Measurements from ENCODE around the gene MOSPD2.

MOSPD2 gene

DNA sequence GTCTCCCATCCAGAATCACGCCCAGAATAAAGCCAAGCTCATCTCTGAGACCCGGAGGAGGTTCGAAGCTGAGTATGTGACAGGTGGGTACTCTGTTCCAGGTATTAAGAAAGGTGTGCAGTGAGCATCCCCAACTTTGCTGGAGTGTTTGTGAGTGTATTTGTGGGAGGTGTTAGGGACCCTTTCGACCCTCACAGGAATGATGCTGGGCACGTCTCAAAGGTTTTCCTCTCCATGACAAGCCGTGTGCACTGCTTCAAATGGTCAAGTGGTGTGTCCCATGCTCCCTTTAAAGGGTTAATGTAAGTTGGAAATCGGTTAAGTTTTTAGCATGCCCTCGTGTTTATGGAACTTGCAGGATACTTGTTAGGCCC is 442 bp downstream of the MOSPD2 start:
- TF ChIP-seq, protein P1, sequence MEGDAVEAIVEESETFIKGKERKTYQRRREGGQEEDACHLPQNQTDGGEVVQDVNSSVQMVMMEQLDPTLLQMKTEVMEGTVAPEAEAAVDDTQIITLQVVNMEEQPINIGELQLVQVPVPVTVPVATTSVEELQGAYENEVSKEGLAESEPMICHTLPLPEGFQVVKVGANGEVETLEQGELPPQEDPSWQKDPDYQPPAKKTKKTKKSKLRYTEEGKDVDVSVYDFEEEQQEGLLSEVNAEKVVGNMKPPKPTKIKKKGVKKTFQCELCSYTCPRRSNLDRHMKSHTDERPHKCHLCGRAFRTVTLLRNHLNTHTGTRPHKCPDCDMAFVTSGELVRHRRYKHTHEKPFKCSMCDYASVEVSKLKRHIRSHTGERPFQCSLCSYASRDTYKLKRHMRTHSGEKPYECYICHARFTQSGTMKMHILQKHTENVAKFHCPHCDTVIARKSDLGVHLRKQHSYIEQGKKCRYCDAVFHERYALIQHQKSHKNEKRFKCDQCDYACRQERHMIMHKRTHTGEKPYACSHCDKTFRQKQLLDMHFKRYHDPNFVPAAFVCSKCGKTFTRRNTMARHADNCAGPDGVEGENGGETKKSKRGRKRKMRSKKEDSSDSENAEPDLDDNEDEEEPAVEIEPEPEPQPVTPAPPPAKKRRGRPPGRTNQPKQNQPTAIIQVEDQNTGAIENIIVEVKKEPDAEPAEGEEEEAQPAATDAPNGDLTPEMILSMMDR (IDR thresholded peaks at IDR 0.05; ENCODE audit: low read depth, low read length, missing control alignments): no peak
- peak overlapping the region; percentile 65 for H3K4me3 ChIP-seq (replicated peaks; ENCODE audit: low read depth, low read length)
- no peak for DNase-seq (ENCODE audit: extremely low read depth, low read depth)

DNA sequence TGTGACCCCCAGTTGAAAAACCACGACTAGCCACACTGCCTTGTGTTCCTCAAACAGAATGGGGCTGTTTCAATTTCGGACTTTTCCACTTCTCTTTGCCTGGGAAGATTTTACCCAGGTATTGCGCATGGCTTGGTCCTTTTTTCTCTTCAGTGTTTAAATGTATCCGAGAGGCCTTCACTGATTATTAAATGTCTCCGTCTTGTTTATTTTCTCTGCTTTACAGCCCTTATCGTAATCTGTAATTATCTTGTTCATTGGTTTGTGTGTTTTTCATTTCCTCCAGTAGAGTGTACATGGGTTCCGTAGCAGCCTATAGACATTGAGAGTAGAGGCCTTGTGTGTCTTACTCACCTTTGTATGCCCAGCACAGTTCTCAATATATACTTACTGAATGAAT is 2.4 kb downstream of the MOSPD2 start:
- DNase-seq (ENCODE audit: extremely low read depth, low read depth): no peak
- H3K4me3 ChIP-seq (replicated peaks; ENCODE audit: low read depth, low read length): no peak overlapping the region
- TF ChIP-seq, protein P1 (IDR thresholded peaks at IDR 0.05; ENCODE audit: low read depth, low read length, missing control alignments): no peak

DNA sequence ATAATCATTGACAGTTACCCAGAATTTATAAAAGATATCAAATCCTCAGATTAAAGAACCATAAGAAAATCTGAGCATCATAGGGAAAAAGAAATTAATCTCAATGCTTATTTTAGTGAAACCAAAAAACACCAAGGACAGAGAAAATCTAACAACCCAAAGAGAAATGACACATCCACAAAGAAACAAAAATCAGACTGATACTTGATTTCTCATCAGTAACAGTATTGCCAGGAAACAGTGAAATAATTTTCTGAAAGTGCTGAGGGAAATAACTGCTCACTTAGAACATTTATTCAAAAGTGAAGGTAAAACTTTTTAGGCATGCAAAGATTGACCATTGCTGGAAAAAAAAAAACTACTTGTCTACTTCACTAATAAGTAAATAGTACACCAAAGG is 10.6 kb downstream of the MOSPD2 start:
- no peak overlapping the region for H3K4me3 ChIP-seq (replicated peaks; ENCODE audit: low read depth, low read length)
- TF ChIP-seq, protein P1 (IDR thresholded peaks at IDR 0.05; ENCODE audit: low read depth, low read length, missing control alignments): no peak
- no peak for DNase-seq (ENCODE audit: extremely low read depth, low read depth)

DNA sequence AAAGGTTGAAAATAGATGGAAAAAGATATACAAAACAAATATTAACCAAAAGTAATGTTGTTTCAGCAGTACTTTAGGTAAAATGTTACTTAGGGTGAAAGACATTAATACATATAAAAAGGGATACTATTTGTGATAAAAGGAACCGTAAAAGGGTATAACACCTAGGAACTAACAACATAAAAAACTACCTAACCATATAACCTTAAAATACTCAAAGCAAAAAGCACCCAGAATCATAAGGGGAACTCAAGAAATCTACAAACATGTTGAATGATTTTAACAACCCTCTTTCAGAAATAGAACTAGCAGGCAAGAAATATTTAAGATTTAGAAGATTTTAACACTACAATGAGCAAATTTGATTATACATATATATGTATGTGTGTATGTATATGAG is 11.5 kb downstream of the MOSPD2 start:
- TF ChIP-seq, protein P1 (IDR thresholded peaks at IDR 0.05; ENCODE audit: low read depth, low read length, missing control alignments): no peak
- no peak overlapping the region for H3K4me3 ChIP-seq (replicated peaks; ENCODE audit: low read depth, low read length)
- DNase-seq (ENCODE audit: extremely low read depth, low read depth): no peak

DNA sequence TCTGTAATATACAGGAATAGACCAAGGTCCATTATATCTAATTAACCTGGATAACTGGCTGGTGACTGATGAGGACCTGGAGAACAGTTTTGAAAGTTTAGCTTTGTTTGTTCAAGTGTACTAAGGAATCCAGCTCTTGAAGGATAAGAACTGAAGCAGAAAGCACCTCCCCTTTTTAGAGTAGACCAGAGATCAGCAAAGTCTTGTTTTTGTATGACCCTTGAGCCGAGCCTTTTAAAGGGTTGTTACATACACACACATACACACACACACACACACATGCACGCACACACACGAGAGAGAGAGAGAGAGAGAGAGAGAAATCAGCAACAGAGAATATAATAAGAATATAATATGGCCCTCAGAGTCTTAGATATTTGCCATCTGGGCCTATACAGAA is 13.0 kb downstream of the MOSPD2 start:
- TF ChIP-seq, protein P1 (IDR thresholded peaks at IDR 0.05; ENCODE audit: low read depth, low read length, missing control alignments): no peak
- DNase-seq (ENCODE audit: extremely low read depth, low read depth): no peak
- H3K4me3 ChIP-seq (replicated peaks; ENCODE audit: low read depth, low read length): no peak overlapping the region

DNA sequence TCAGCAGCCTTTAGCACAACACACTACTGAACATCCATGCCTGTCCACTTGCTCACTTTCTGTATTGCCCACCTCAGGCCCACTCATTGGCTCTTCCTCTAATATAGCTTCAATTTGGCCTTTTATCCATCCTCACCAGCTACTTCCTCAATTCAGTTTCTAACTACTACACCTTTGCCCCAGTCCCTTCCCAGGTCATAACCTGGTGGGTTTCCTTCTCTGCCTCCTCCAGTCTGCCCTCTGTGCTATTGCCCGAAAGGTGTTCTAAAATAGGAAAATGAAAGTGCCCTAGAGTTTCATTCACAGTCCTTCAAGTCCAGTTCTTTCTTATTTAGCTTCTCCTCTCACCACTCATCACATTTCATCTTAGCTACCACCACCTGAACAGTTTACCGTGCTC is 23.1 kb downstream of the MOSPD2 start:
- DNase-seq (ENCODE audit: extremely low read depth, low read depth): no peak
- TF ChIP-seq, protein P1 (IDR thresholded peaks at IDR 0.05; ENCODE audit: low read depth, low read length, missing control alignments): no peak
- no peak overlapping the region for H3K4me3 ChIP-seq (replicated peaks; ENCODE audit: low read depth, low read length)

DNA sequence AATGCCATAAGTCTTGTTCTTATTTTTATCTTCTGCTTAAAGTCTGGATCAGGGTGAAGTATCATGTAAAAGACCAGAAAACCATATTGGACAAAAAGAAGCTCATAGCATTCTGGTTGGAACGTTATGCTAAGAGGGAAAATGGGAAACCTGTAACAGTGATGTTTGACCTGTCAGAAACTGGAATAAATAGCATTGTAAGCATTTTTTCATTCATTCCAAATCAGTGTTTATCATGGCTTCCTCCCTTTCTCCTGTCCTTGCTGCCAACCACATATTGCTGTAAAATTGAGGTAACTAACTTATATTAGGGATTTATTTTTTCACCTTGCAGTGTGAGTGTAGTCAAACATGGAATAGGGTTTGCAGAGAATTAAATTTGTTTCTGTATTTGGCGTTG is 23.8 kb downstream of the MOSPD2 start:
- TF ChIP-seq, protein P1 (IDR thresholded peaks at IDR 0.05; ENCODE audit: low read depth, low read length, missing control alignments): no peak
- H3K4me3 ChIP-seq (replicated peaks; ENCODE audit: low read depth, low read length): no peak overlapping the region
- DNase-seq (ENCODE audit: extremely low read depth, low read depth): no peak
